GM18498 (cell line): ENCODE measurements around the gene EFNB2.

Experiments
- ATAC-seq: cut with Tn5 transposase; IDR thresholded peaks from one replicate; pipeline ENCODE4 v1.9.1; 2021; ENCODE audit warnings: mild to moderate bottlenecking, moderate library complexity; ENCODE audit not compliant: unreplicated experiment

The EFNB2 gene

GRCh38 chr13:106535552-106536243, at the start of gene EFNB2:
EFNB2 (minus strand) TSS chr13:106535662; CDS start chr13:106534964, 698 bp downstream.
- ATAC-seq, result peak; percentile 97

- ATAC-seq, result no peak
These were observed 45.8 kb upstream of the EFNB2 start for GRCh38 chr13:106581225-106581624.

- no peak for ATAC-seq
These were observed 40.4 kb upstream of the EFNB2 start for GRCh38 chr13:106575896-106576295.

GRCh38 chr13:106573868-106574267, 38.4 kb upstream of the EFNB2 start:
- no peak for ATAC-seq

GRCh38 chr13:106573284-106573846, 37.9 kb upstream of the EFNB2 start:
- ATAC-seq, result no peak

- no peak for ATAC-seq
These were observed 34.9 kb upstream of the EFNB2 start for GRCh38 chr13:106570299-106570852.

- ATAC-seq, result no peak
These were observed 34.0 kb upstream of the EFNB2 start for GRCh38 chr13:106569233-106570095.

GRCh38 chr13:106568299-106569003, 33.0 kb upstream of the EFNB2 start:
- peak; percentile 33 for ATAC-seq

GRCh38 chr13:106567474-106568298, 32.2 kb upstream of the EFNB2 start, which contains the start of gene ARGLU1:
ARGLU1 (minus strand) TSS chr13:106568137; CDS start chr13:106567919, 218 bp downstream.
- peak; percentile 75 for ATAC-seq

- ATAC-seq, result peak; percentile 47
These were observed 31.4 kb upstream of the EFNB2 start for GRCh38 chr13:106566641-106567473.

- ATAC-seq, result no peak
These were observed 29.8 kb upstream of the EFNB2 start for GRCh38 chr13:106565127-106565775.

- ATAC-seq, result no peak
These were observed 26.8 kb upstream of the EFNB2 start for GRCh38 chr13:106562301-106562700.

GRCh38 chr13:106561551-106562170, 26.2 kb upstream of the EFNB2 start:
- peak; percentile 73 for ATAC-seq

- ATAC-seq, result peak; percentile 37
These were observed 25.4 kb upstream of the EFNB2 start for GRCh38 chr13:106560821-106561220.

GRCh38 chr13:106558527-106558926, 23.1 kb upstream of the EFNB2 start:
- no peak for ATAC-seq

- ATAC-seq, result no peak
These were observed 20.3 kb upstream of the EFNB2 start for GRCh38 chr13:106555631-106556328.

GRCh38 chr13:106551751-106552150, 16.3 kb upstream of the EFNB2 start:
- ATAC-seq, result no peak
